HPDE6-E6E7 (cell line): ENCODE results near the gene ADM2.

Experiments
- DNase-seq: peaks from one replicate; pipeline ENCODE4 v3.0.0; 2011; ENCODE audit warnings: missing footprints; ENCODE audit errors: extremely low spot score

Gene ADM2

GRCh38 chr22:50485221-50486131 is 4.1 kb downstream of the ADM2 start:
- no peak for DNase-seq

- no peak for DNase-seq
Observed at GRCh38 chr22:50486561-50487289, 5.4 kb downstream of the ADM2 start, which contains the start of gene MIOX. TSS of gene MIOX (plus strand) at chr22:50486859. CDS start at chr22:50486898, 39 bp downstream.

DNA sequence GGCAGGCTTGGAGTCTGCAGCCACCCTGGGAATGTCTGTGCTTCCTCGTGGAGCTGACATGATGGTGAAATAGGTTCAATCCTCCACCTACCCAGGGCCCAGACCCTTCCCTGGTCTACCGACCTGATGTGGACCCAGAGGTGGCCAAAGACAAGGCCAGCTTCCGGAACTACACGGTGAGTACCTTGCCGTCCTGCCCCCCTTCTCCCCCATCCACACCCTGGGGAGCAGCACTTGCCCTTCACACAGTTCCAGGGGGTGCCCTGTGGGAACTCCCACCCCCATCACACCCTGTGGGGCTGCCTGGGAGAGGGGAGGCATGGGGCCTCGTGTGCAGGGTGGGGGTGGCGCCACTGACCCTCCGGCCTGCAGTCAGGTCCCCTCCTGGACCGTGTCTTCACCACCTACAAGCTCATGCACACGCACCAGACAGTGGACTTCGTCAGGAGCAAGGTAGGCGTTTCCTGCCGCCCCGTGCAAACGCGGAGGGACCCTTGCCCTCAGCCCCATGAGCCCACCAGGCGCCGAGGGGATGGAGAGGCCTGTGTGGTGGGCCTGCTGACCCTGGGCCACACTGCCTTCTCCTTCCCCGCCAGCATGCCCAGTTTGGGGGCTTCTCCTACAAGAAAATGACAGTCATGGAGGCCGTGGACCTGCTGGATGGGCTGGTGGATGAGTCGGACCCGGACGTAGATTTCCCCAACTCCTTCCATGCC is 6.1 kb downstream of the ADM2 start:
- no peak for DNase-seq

GRCh38 chr22:50488006-50488677 is 6.8 kb downstream of the ADM2 start:
- no peak for DNase-seq

- DNase-seq, result no peak
Observed at GRCh38 chr22:50488886-50489285, 7.5 kb downstream of the ADM2 start.

- DNase-seq, result no peak
Observed at GRCh38 chr22:50489363-50490243, 8.3 kb downstream of the ADM2 start.

- DNase-seq, result no peak
Observed at GRCh38 chr22:50490531-50491308, 9.4 kb downstream of the ADM2 start.

DNA sequence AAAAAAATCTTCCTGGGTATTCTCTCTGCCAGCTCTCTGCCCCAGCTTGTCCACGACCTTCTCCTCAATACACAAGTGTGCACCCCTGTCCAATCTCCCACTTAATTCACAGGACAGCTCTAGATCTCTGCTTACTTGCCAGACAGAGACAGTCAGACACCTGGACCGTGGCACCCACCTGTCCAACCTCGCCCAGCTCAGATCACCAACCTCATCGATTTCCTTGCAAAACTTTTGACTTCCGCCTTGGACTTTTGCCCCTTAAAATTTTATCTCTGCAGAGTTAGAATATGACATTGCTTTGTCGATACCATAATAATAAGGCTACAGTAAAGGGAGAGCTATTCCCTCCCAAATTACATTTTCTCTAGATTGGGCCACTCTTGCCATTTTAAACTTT is 15.8 kb downstream of the ADM2 start:
- no peak for DNase-seq

DNA sequence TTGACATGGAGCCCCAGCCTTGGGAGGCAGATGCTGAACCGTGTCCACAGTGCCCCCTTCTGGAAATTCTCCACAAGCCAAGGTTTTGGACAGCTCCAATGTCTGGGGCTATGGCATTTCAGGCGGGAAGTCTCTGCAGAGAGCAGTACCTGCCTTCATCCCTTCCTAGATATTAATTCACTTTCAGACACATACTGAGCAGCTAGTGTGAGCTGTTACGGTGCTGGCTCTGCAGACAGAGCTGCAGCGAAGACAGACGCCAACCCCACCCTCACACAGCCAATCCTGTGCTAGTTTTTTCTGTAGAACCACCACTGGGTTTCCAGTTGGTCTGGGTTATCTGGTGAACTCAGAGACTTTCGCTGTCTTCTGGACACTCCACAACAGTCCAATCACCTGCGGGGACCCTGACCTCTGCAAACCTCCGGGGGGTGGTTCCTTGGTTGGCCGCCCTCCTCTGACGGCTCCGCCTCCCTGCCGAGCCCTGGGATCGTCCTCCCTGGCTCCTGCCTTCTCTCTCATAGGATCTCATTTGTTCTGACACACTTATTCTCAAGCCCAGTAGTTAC is 17.1 kb downstream of the ADM2 start:
- DNase-seq, result no peak

DNA sequence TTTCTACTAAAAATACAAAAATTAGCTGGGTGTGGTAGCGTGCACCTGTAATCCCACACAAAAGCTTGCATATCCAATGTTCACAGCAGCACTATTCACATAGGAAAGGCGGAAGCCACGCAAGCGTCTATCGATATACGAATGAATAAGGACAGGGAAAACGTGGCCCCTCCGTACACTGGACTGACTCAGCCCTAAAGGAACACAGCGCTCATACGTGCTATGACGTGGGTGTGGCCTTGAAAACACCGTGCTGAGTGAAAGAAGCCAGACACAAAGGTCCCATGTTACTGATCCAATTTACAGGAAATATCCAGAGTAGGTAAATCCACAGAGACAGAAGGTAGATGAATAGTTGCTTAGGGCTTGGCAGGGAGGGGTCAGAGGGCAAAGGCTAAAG is 19.1 kb downstream of the ADM2 start:
- DNase-seq, result no peak

GRCh38 chr22:50502096-50502495 is 20.8 kb downstream of the ADM2 start:
- DNase-seq, result no peak

- no peak for DNase-seq
Observed at GRCh38 chr22:50502628-50503474, 21.5 kb downstream of the ADM2 start.

GRCh38 chr22:50503475-50504145 is 22.3 kb downstream of the ADM2 start:
- DNase-seq, result no peak

- no peak for DNase-seq
Observed at GRCh38 chr22:50504369-50505211, 23.2 kb downstream of the ADM2 start.

DNA sequence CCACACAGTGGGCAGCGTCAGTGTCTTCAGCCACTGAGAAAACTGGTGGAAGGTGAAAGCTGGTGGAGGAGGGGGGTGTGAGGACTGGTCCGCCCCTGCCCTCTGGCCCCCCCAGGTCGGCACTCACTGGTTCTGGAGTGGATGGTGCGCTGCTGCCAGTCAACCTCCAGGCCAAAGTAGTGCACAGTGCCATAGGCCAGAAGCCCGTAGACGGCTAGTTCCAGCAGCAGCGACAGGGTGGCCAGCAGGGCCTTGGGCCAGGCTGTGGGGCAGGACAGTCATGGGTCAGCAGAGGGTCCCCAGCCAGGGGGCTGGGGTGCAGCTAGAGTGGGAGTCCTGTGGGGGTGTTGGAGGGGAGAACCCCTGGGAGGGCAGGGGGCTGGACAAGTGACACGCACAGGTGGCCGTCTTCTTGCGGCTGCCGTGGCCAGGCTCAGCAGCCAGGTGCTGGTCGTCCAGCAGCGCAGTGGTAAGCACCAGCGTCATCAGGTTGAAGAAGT is 24.0 kb downstream of the ADM2 start:
- DNase-seq, result no peak

DNA sequence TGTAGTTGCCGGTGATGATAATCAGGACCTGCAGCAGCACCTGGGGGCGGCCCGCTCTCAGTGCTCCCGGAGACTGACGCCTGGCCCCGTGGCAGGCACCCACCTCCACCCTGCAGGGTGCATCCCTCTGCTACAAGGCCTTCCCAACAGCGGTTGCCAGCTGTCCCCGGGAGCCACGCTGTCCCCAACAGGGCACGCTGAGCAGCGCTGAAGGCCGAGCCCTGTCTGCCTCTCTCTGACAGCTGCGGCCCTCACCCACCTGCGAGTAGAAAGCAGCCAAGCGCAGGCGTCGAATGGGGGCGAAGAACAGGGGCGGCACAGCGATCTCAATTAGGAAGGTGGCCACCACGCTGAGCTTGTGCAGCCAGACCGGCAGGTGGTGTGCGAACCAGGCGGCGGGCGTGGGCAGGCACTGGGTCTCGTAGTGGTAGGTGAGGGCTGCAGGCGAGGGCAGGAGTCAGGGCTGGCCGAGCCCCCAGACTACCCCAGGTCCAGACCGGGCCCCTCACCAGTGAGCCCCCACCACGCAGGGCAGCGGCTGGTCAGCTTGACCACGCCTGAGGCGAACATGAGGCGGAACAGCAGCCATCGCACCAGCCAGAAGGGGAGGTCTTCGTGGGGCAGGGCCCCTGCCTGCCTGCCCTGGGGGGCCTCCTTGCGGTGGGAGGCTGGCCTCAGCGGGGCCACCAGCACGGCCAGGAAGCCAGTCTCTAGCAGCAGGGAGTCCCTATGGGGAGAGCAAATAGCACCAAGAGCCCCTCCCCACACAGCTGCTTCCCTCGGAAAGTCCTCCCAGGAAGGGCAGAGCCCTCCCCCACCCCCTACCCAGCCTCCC is 24.6 kb downstream of the ADM2 start:
- DNase-seq, result no peak
